NCI-H69 (cell line): Measurements from ENCODE around the gene SPEF2.

ENCODE experiments used
- DNase-seq: peaks from one replicate; lab custom pipeline; 2025; lab: John Stamatoyannopoulos, UW

The SPEF2 gene

DNA sequence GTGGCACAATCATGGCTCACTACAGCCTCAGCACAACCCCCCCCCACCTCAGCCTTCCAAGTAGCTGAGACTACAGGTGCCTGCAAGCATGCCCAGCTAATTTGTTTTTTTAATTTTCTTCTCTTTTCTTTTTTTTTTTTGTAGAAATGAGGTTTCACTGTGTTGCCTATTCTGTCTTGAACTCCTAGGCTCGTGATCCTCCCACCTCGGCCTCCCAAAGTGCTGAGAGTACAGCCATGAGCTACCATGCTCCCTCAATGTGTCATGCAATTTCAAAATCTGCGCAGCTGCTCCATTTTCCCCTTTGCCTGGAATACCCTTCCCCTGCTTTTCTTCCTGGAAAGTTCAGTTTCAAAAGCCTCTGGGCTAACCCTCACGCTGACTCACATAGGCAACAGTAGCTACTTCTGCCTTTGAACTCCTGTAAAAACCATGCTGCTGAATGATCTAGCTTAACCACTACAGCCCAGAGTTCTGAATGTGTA is 168.0 kb downstream of the SPEF2 start:
- DNase-seq, result no peak

DNA sequence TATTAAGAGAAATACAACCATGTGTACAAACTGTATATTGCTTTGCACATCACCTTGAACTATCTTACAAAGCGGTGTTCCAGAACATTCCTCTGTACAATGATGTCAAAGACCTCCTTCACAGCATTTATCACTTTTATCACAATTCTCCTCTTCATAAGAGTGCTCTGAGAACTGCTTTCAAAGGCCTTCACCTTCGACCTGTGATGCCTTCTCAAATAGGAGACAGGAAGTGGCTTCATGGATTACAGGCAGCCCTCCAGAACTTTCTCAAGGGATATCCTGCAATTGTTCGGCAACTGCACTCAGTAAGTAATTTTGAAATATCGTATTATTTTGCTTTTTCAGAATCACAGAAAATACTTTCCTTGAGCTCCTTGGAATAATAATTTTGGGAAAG is 171.1 kb downstream of the SPEF2 start:
- DNase-seq, result no peak

DNA sequence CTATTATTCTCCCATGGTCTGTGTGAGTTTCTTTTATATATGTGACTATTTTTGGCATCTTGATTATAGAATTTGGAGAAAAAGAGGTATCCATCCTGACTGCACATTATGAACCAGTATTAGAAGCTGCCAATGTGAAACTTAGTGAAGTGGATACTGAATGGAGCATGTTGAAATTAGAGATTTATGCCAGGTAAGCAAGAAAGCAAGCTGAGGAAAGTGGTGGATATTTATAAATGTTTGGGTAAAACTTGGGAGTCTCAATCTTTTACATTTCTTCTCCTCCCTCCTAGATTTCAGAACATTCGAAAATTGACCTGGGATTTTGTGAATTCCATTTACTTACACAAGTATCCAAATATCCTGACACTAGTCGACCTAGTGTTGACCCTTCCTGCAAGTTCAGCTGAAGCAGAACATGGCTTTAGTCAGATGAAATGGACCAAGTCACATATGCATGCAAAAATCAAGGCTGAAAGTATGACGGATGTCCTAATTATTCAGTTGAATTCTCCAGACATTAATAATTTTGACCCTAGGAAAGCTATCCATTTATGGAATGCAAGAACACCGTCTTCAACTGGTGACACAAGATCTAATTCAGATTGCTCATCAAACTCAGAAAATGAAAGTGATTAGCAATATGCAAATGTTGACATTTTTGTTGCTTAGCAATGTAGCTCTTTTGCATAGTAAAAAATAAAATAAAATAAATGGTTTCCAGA is 172.2 kb downstream of the SPEF2 start:
- no peak for DNase-seq

DNA sequence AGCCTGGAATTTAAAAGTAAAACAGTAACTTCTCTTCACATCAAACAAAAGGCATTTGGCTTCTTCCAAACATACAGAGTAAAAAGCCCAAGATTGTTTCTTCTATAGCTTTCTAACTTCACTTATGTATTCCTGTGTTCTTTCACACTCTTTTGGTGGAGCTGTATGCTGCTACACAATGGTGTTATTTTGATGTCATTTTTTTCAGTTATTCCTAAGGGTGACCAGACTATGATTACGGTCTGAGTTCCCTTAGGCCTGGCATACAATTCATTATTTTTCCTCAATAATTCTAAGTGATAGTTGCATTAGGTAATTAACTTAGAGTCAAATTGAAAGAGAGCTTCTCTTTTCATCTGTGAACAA is 172.8 kb downstream of the SPEF2 start:
- DNase-seq, result no peak

DNA sequence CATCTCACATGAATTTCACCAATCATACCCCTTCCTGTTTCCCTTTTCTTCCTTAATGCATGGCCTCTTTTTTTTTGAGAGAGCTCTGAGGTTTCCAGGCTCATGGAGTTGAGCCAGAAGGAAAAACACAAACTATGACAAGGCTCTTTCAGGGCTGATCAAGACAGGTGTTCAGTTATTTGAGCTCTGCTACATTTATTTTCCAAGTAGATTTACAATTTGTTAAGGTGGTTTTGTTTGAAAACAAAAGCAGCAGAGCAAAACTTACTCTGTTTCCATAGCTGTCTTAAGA is 176.6 kb downstream of the SPEF2 start:
- DNase-seq, result no peak

DNA sequence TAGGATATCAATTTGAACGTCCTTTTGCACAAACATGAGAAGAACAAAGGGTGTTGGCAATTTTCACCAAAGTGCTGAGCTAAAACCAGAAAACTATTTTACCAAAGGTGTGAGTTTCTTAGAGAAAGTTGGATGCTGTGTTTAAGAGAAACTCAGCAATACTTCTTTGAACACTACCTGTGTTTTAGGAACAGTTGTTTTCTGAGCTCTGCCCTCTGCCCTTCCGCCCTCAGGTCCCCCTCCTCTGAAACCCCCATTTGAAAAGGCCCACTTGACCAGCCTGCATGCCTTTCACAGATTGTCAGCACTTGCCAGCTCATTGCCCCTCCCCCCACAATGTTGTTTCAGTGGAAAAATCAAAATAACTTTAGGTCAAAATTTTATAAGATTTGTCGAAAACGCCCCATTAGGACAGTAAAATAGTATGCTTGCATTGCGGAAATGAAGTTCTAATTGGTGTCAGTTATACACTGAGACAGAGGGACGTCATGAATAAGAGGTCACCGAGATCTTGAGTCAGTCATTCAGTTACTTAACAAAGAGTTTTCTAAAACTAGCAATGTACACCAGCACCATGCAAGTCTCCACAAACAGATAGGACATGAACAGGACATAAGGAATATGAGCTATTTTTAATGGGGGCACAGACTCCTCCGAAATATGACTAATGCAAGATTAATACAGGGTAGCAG is 177.2 kb downstream of the SPEF2 start:
- no peak for DNase-seq

DNA sequence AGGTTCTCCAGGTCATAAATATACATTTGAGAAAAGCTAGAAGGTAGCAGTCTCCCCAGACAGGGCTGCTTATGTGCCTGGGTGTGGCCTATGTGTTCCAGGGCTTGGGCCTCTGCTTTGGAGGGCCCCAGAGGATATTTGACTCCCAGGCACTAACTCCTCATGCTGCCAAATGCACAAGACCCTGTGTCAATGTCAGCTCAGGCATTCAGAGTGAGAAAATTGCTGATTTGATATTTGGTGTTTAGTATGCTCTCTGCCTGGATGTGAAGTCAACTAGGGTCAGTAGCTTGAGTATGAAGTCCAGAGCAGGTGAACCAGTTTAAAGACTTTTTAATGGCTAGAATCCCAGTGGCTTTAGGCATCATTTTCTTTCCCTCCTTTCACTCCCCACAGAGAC is 181.5 kb downstream of the SPEF2 start:
- no peak for DNase-seq

DNA sequence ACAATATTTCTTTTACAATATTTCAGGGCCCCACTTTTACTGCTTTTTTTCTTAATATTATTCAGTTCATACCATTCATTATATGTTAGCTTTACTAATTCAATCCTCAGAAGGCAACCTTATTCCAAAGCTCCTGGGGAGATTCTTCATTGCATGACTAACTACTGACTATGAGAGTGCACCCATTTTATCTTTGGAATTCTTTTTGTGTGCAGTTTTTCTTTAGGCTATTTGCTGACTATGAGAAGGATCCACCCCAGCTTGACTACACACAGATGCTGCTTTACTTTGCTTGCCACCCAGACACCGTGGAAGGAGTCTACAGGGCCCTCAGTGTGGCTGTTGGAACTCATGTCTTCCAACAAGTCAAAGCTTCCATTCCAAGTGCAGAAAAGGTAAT is 182.1 kb downstream of the SPEF2 start:
- no peak for DNase-seq

DNA sequence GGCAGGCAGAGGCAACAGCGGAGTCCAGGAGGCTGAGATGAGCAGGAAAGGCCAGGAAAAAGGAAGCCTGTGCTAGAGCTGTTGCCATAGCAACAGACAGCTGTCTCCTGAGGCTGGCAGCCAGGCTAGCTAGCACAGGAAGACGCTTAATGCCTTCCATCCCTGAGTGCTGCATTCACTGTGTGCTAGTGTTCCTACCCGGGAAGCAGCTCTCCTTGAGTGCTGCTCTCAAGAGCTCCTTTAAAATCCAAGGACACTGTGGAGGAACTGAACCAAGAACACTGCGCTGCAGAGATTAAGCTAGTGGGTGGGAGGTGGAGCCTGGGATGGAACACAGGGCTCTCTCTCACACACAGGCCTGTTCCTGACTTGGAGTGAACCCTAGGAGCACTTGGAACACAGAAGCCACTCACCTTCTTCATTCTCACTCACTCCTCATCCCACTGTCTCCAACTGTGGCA is 185.6 kb downstream of the SPEF2 start:
- peak; percentile 94 for DNase-seq

DNA sequence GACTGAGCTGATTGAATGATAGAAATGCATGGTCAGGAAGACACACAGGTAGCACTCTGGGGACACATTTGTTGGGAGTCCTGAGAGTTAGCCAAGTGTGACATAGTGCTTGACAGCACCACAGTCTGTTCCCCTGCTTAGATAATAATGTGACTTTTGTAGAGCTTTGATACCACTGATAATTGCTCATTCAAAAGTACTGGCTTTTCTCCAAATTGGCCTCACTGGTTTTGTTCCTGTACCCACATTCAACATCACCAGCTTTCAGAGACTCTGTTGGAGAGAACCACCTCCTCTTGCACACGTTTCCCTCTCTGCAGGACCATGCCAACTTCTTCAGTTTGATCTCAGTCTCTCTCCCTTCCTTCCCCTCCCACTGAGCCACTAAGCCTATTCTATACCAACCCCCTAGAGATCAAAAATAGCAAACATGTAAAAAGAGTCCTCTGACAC is 186.6 kb downstream of the SPEF2 start:
- peak; percentile 91 for DNase-seq

DNA sequence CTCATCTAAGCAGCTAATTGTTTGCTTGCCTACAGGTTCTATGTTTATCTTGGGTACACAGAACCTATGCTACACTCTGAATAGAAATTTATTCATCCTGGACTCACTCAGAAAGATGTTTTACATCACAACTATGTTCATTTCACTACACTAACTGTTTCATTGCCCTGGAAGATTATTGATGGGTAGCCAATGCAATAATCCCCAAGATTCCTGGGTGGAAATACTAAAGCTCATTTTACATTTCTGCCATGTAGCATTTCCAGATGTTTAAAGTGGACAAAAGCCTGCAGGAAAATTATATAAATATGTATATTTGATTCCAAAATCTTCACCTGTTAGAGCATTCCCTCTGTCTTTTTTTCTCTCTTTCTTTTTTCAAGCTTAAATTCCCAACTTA is 187.2 kb downstream of the SPEF2 start:
- DNase-seq, result no peak

DNA sequence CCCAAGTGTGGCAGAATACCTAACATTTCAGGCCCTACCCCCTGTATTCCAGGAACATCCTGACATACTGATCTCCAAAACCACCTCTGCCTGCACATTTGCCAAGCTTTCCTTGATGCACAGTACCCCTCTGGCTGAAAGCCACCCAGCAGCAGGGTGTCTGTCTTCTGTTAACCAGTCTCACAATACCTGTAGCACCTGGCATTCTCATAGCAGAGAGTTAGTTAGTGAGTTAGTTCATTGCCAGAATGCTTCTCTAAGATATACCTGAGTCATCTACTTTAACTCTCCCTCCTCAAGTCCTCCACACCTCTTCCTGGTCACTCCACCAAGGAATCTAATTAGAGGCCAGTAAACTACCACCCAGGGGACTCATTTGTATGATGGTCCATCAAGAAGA is 192.9 kb downstream of the SPEF2 start:
- peak; percentile 55 for DNase-seq

DNA sequence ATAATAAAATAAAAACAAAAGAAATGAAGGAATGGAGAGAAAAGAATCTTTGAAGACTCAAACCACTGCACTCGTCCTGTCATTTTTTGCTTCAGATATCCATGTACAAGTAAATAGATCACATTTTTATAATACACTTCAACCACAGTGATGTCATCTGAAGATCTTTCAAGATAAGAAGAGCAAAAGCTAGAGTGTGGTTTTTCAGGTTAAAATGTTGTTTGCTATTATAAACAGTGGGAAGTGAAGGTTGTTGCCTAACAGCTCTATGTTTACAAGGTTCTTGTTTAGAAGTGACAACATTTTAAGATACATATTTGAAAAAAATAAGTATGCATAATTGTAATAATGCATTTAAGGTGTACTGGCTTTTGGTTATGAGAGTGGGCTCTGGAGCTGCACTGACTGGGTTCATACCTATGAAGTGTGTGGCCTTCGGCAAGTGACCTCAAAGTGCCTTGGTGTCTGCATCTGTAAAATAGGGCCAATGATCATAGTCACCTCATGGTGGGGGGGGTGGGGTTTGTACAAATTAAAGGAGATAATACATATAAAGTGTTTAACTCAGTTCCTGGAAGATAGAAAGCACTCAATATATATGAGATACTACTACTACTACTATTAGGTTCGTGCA is 193.6 kb downstream of the SPEF2 start:
- DNase-seq, result no peak

DNA sequence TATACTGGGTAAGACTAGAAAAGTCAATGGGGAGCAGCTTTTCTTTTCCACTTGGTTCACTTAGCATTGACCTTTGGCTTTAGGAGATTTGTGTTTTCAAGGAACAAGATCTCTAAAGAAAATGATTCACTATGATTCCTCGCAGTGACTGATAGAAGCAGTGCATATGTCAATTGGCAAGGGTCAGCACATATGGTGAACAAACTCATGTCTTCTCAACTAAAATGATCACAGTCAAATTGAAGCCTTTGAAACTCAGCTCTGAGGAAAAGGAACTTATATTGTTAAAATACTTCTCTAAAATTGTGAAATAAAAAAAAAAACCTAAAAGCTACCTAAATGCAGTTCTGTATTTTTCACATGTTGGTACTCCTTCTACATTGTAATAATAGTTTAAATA is 195.9 kb downstream of the SPEF2 start:
- no peak for DNase-seq

DNA sequence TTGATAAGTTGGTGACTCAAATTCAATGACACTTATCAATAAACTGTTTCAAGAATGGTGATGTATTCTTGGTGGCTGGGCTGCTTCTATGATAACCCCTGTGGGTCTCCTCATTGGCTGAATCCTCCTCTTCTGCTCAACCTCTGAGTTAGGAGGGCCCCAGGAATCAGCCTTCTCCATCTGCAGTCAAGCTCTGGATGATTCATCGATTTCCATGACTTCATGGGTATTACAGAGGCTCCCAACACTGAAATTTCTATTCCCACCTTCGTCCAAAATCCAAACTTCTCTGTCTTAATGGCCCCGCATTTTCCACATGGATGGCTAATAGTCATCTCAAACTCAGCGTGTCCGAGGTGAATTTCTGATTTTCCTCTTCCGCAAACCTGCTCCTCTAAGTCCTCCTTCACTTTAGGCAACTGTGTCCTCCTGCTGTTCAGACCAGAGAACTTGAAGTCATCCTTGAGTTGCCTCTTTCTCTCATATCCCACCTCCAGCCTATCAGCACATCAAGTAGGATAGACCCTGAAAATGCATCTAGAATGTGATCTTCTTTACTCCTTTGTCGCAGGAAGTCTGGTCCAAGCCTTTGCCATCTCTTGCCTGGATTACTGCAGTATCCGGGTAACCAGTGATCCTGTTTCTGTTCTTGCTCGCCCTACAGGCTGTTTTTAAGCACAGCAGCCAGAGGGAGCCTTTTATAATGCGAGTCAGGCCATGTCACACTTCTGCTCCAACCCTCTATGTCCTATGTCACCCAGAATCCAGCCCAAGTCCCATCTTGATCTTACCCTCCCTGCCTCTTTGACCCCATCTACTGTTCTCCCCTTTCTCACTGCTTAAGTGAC is 197.7 kb downstream of the SPEF2 start:
- DNase-seq, result peak; percentile 40

DNA sequence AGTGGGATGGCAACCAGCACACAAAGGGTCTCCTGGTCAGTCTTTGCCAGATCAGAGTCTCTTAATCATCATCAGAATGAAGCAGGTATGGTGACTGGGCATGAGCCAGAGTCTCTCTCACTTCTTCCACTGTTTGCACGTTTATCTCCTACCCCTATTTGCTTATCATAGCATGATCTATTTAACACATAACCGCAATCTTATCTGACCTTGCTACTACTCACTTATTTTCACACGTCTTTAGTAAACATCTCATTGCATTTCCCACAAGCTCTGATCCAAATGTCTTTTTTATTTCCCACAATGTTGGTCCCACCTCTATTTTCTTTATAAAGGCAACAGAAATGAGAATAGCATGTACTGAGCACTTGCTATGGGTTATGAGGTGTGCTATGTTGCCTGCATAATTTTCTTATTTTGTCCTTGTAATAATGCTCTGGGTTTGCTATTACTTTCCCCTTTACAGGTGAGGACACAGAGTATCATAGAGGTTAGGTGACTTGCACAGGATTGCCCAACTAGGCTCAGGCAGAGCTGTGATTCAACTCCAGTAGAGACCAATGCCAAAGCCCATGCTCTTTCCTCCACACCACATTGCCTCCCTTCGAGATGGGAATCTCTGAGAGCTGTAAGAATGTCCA is 199.3 kb downstream of the SPEF2 start:
- no peak for DNase-seq

DNA sequence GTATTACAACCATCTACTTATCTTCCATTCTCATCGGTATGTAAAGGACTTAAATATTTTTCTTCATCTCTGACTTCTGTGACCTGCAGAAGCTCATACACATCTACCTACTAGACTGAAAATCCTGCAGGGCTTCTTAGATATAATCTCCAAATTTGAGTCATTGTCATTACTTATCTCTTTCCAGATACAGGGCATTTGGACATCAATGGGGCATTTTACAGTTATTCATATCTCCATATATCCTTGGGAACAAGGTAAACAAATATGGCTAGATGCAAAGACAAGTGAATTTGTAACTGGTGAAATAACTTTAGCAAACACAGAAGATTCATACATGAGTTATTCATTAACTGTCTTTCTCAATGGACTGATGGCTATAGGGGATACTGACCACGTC is 201.4 kb downstream of the SPEF2 start:
- DNase-seq, result no peak

DNA sequence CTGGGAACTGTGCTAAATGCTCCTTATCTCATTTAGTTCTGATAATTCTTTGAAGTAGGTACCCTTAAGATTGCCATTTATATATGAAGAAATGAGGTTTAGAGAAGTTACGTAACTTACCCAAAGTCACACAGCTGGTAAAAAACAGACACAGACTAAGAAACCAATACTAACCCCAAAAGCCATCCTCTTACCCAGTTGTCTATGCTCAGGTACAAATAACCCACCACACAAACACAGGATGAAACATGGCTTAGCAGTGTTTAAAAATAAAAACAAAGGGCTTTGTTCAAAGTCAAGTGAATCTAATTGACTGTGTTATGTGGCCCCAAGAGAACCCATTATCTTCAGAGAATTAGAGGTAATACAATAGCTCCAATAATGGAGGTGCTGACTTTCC is 202.0 kb downstream of the SPEF2 start:
- DNase-seq, result no peak

DNA sequence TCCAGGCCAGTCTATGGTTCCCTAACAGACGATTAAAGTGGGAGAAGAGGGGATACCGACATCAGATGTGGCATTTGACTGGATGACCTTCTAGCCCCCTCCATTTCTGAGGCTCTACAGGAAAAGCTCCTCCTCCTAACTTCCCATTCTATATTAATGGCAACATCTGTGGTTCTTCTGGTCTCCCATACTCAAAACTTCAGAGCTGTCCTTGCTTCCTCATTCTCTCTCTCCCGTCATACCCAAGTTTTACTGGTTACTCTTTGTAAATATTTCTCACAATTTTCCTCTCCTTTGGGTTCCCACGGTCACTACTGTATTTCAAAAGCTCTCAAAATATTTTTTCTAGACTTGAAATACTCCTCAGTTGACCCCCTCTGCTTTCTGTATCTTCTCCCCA is 203.1 kb downstream of the SPEF2 start:
- no peak for DNase-seq

DNA sequence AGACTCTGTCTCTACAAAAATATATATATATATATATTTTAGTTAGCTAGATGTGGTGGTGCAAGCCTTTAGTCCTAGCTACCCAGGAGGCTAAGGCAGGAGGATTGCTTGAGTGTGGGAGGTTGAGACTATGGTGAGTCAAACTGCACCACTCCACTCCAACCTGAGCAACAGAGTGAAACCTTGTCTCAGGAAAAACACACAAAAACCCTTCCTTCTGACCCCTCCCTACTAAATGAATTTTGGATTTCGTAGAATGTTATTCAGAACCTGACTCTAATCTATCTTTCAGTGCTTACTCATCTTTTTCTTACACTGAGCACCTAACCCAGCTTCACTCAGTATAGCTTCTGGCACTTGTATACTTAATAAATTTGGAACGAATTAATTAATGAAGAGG is 203.8 kb downstream of the SPEF2 start:
- no peak for DNase-seq

DNA sequence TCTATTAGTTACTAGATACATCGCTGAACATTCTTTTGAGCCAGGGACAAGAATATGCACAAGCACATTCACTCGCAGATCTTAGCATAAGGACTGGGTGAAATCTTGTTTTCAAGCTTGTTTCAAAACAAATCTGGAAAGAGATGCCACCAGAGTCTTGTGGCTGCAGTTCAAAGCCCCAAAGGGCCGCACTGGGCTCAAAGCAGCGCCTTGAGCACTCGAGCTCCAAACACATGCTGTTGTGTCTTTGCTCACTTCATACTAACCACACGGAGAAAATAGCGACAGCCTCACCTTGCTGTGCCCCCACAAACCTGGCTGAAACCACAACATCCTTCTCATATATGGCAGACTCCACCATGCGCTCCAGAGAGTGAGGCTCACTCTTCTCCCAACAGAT is 204.8 kb downstream of the SPEF2 start:
- DNase-seq, result no peak
